Right hindlimb (tissue), 1 donor: Measurements from ENCODE around the gene MIA2.
A peak's percentile ranks its signal among the peaks of the same experiment; 100 is the strongest.
"Not testable (repeated sequence)": the region's sequence is repeated elsewhere in the genome, so short reads cannot be mapped to it uniquely, and the experiment has no call there.

Experiments
- DNase-seq: peaks from one replicate; pipeline ENCODE4 v3.0.0-alpha.2; 2018

The MIA2 gene

DNA sequence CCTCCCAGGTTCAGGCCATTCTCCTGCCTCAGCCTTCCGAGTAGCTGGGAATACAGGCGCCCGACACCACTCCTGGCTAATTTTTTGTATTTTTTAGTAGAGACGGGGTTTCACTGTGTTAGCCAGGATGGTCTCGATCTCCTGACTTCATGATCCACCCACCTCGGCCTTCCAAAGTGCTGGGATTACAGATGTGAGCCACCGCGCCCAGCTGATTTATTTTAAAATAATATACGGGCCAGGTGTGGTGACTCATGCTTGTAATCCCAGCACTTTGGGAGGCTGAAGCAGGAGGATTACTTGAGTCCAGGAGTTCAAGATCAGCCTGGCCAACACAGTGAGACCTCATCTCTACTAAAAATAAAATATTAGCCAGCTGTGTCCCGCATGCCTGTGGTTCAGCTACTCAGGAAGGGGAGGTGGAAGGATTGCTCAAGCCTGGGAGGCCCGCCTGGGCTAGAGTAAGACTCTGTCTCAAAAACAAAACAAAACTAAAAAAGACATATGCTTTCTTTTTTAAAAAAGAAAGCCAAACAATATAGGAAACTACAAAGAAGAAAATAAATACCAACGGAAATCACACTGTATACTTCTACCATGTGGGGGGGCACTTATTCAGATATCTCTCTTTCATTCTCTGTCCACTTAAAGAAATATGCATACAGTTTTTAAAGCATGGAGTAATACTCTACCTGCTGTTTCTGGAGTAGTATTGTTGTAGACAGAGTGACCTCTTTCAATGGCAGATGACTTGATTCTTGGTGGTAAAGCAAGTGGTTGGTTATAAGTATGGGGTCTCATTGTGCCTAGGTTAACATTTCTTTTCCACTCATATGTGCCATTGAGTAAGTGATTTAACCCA, 930 bp upstream of the MIA2 start:
- DNase-seq, result no peak

DNA sequence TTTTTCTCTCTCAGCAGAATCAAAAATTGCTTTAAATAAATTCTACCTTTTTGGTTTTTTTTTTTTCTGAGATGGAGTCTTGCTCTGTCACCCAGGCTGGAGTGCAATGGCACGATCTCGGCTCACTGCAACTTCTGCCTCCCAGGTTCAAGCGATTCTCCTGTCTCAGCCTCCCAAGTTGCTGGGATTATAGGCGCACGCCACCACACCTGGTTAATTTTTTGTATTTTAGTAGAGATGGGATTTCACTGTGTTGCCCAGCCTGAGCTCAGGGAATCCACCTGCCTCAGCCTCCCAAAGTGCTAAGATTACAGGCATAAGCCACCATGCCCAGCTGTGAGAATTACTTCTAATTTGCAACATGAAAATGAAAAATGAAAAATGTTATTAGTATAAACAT, 1.3 kb downstream of the MIA2 start:
- DNase-seq, result not testable (repeated sequence)

GRCh38 chr14:39235466-39235865, 1.8 kb downstream of the MIA2 start:
- not testable (repeated sequence) for DNase-seq

DNA sequence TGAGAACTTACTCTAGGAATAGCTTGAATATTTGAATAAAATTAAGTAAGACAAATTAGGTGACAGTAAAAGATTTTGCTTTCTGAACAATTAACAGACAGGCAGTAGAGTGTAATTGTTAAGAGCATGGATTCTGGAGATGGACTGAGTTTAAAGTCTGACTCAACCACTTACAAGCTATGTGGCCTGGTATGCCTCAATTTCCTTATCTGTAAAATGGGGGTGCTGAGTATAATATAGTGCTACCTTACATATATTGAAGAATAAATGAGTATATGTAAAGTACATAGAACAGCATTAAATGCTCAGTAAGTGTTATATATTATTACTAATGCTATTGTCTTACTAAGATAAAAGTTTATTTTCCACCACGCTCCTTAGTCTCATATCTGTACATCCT, 7.1 kb downstream of the MIA2 start:
- DNase-seq, result no peak

DNA sequence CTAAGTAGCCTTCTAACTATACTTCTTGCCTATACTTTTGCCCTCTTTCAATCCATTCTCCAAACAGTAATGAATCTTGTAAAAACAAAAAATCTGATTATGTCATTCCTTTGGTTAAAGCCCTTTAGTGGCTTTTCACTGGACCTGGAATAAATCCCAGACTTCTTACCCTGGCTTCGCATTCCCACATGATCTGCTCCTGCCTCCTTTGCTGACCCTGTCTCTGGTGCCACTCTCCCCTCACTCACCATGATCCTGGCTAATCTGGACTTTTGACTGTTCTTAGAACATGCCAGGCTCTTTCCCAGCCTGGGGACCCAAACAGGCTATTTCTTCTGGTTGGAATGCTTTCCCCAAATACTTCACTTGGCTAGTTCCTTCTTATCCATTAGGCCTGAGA, 7.9 kb downstream of the MIA2 start:
- no peak for DNase-seq

GRCh38 chr14:39243831-39244230, 10.1 kb downstream of the MIA2 start:
- DNase-seq, result no peak

DNA sequence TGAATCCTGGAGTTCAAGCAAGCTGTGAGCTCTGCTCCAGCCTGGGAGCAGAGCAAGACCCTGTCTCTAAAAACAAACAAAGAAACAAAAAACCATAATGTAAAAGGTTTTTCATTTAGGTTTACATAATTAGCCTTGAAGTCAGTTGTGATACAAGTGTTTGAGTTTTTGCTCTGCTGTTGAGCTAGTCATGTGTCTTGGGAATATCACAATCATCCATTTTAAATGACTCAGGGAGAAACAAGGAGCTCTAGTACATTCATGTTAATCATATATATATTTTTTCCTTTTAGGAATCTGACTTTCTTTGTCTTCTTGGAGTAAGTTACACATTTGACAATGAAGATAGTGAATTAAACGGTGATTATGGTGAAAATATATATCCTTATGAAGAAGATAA, 12.9 kb downstream of the MIA2 start:
- DNase-seq, result no peak

DNA sequence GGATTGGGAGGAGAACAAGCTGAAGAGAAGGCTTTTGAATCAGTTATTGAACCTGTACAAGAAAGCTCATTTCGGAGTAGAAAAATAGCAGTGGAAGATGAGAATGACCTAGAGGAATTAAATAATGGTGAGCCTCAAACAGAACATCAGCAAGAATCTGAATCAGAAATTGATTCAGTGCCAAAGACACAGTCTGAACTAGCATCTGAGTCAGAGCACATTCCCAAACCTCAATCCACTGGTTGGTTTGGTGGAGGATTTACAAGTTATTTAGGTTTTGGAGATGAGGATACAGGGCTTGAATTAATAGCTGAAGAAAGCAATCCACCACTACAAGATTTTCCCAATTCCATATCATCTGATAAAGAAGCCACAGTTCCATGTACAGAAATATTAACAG, 13.5 kb downstream of the MIA2 start:
- DNase-seq, result no peak

GRCh38 chr14:39251547-39251946, 17.8 kb downstream of the MIA2 start:
- DNase-seq, result no peak

GRCh38 chr14:39257388-39257787, 23.7 kb downstream of the MIA2 start:
- DNase-seq, result not testable (repeated sequence)

GRCh38 chr14:39258782-39259545, 25.2 kb downstream of the MIA2 start:
- DNase-seq, result no peak

DNA sequence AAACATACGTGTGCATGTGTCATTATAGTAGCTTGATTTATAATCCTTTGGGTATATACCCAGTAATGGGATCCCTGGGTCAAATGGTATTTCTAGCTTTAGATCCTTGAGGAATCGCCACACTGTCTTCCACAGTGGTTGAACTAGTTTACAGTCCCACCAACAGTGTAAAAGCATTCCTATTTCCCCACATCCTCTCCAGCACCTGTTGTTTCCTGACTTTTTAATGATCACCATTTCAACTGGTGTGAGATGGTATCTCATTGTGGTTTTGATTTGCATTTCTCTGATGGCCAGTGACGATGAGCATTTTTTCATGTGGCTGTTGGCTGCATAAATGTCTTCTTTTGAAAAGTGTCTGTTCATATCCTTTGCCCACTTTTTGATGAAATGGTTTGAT, 26.4 kb downstream of the MIA2 start:
- DNase-seq, result not testable (repeated sequence)

GRCh38 chr14:39262214-39262613, 28.5 kb downstream of the MIA2 start:
- not testable (repeated sequence) for DNase-seq

GRCh38 chr14:39264057-39264456, 30.3 kb downstream of the MIA2 start:
- DNase-seq, result no peak

DNA sequence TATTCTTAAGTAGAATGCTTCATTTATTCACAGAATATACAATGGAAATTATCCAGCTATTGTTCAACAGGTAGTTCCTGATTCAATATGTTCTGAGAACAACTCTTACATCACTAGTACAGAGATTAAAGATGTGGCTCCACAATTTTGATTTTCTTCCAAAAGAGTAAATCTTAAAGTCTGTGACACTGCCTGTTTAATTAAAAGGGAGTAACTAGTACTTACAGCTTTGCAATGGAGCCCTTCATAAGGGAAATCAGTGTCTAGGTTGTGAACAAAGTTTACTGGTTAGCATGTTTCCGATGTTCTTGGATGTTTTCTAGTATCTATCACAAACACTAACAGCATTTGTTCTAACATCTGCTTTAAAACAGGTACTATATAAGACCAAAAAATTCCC, 30.8 kb downstream of the MIA2 start:
- DNase-seq, result no peak

DNA sequence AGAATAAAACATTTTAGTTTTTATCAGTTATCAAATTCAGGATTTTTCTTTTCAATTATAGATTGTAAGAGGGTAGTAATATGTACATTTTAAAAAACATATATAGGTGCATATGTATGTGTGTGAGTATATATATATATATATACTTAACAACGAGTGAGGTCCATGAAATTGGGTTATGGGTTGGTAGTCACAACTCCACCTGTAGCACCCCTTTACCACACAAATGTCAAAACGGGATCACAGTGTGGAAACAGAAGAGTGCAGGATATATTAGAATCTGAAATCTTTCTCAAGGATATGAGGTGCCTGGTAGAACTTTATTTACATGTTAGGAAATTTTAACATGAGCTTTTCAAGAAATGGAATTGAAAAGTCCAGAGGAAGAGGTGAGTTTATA, 31.3 kb downstream of the MIA2 start:
- DNase-seq, result no peak

- no peak for DNase-seq
Measured at GRCh38 chr14:39265806-39266524, 32.2 kb downstream of the MIA2 start.

- DNase-seq, result no peak
Measured at GRCh38 chr14:39266525-39266870, 32.8 kb downstream of the MIA2 start.

DNA sequence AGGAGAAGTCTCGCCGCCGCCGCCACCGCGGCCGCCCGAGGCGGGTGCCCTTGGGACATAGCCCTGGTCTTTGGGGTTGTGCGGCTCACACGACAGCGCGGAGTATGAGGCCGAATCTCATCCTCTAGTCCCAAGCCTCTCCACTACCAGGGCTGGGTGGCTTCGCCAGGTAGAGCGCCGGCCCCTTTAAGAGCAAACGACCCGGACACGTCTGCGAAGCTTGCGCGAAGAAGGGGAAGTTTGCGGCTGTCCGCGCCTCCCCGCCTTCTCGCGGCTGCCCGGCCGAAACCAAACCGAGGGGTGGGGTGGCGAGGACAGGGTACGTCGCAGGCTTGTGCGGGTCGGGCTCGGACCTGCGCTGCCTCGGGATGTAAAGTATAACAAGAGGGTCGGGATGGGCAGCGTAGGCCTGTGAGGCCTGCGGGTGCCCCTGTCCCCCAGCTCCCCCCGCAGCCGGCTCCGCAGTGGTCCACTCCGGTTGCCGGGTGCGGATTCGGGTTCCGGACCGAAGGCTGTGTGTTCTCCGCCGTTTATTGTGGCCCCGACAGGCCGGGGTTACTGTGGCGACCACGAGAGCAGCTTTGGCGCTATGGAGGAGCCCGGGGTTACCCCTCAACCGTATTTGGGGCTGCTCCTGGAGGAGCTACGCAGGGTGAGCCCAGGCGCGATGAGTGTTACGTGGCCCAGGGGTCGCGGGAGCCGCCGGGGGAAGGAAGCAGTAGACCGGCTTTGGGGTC, 33.3 kb downstream of the MIA2 start:
- DNase-seq, result peak; percentile 91

DNA sequence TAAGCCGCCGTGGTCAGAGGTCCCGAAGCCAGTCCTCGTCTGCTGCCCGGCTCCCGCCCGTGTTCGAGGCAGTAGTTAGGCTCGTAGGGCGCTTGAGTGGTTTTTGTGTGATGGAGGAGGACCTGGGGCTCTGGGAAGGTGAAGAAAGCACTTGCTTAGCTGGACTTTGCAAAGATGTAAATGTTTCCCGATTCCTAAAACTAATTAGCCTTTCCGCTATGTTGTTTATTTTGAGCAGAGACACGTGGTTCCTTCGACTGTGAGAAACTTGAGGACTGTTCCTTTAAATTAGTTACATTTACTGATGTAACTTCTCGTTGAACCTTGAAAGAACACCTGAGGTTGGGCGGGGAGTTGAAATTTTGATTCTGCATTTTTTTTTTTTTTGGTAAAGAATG, 33.9 kb downstream of the MIA2 start:
- no peak for DNase-seq

DNA sequence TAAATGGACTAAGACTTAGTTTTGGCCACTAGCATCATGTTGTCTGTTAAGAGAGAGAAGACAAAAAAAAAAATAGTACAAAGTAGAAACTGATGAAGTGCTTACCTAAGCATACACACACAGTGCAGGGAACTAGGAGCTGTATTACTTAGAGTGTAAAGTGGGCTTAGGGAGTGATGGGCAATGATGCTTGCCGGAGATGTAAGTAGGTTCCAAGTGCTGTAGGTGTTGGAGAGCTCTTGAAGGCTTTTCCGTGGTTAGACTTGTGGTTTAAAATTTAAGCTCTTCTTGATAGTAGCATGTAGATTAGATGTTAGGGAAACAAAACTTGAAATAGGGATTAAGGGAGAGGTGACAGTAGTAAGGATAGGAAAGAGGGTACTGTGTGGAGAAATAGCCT, 34.7 kb downstream of the MIA2 start:
- DNase-seq, result no peak

- DNase-seq, result no peak
Measured at GRCh38 chr14:39272918-39273317, 39.2 kb downstream of the MIA2 start.

GRCh38 chr14:39275395-39275794, 41.7 kb downstream of the MIA2 start:
- no peak for DNase-seq
